MM.1S (cell line): ENCODE data around the gene RSPH6A.

Source experiments
- EZH2 ChIP-seq: fragments of 300-600 bp; sonication (generic); optimal IDR thresholded peaks from 2 replicates; pipeline ENCODE3; 2017; ENCODE audit warnings: low read depth, mild to moderate bottlenecking, antibody characterized with exemption, low read length, mixed read lengths
- TF ChIP-seq, protein P1 (sequence below): fragments of 300-600 bp; sonication (generic); IDR thresholded peaks from 2 replicates; pipeline ENCODE4 v1.5.1; 2016; ENCODE audit warnings: antibody characterized with exemption, low read length, mixed read lengths

DNA sequence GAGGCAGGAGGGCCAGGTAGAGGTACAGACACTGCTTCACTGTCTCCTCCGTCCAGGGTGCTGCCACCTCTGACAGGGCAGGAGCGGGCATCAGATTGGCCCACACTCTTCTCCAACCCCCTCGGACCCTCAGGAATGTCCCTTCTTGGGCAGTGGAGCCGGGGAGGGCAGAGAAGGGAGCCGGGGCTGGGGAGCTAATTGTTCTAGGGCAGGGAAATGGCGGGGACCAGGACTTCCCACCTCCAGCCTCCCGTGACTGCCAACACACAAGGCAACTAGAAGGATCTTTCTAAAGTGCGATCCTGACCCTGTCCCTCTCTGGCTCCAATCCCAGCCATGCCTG lies 10.1 kb upstream of the RSPH6A start:
- TF ChIP-seq, protein P1, sequence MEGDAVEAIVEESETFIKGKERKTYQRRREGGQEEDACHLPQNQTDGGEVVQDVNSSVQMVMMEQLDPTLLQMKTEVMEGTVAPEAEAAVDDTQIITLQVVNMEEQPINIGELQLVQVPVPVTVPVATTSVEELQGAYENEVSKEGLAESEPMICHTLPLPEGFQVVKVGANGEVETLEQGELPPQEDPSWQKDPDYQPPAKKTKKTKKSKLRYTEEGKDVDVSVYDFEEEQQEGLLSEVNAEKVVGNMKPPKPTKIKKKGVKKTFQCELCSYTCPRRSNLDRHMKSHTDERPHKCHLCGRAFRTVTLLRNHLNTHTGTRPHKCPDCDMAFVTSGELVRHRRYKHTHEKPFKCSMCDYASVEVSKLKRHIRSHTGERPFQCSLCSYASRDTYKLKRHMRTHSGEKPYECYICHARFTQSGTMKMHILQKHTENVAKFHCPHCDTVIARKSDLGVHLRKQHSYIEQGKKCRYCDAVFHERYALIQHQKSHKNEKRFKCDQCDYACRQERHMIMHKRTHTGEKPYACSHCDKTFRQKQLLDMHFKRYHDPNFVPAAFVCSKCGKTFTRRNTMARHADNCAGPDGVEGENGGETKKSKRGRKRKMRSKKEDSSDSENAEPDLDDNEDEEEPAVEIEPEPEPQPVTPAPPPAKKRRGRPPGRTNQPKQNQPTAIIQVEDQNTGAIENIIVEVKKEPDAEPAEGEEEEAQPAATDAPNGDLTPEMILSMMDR, result no peak
- TF ChIP-seq EZH2, result no peak
